K562 (cell line): Measurements from ENCODE around the gene LPAR2. TPM values are rescaled to one million over a fixed set of nuclear protein-coding genes. Genes with fewer than 3 reads are reported as not detected.

Experiments
- E2F3 ChIP-seq: fragments of 250-450 bp; sonication (Bioruptor Pico); IDR thresholded peaks from 2 replicates; pipeline ENCODE4 v1.4.0; 2020; ENCODE audit warnings: mild to moderate bottlenecking
- FOXK2 ChIP-seq, 2 experiments: fragments of 450-650 bp; IDR thresholded peaks in 1 of 2; conservative IDR thresholded peaks in 1 of 2; 2 replicates each; pipeline ENCODE4 v1.6.1; 2016; ENCODE audit warnings: low read depth in 2 of 2, mild to moderate bottlenecking in 1 of 2
- GABPA ChIP-seq: fragments of 200-800 bp; sonication (Bioruptor generic); conservative IDR thresholded peaks from 2 replicates; pipeline ENCODE4 v1.6.1; 2016; ENCODE audit warnings: low read depth, missing genetic modification characterization, missing compliant biosample characterization
- MEF2D ChIP-seq: conservative IDR thresholded peaks from 2 replicates; pipeline ENCODE4 v1.6.1; 2016; ENCODE audit warnings: low read depth, missing genetic modification characterization, missing compliant biosample characterization
- SIN3B ChIP-seq: fragments of 450-650 bp; IDR thresholded peaks from 2 replicates; pipeline ENCODE4 v1.6.1; 2017; ENCODE audit warnings: low read depth, mild to moderate bottlenecking, moderate library complexity
- SMAD4 ChIP-seq: fragments of 250-450 bp; sonication (Bioruptor Pico); conservative IDR thresholded peaks from 2 replicates; pipeline ENCODE4 v1.8.0; 2021; ENCODE audit warnings: inconsistent platforms, mild to moderate bottlenecking, moderate library complexity
- SP1 ChIP-seq: sonication (generic); formaldehyde crosslinking; IDR thresholded peaks from 2 replicates; pipeline ENCODE4 v1.8.1; 2022; ENCODE audit warnings: mild to moderate bottlenecking, missing genetic modification reagents
- polyA plus RNA-seq, 8 experiments: library from polyadenylated mRNA; depleted of rRNA in 4 of 8; stranded (reverse) in 5 of 8; unstranded in 3 of 8; fragments of >200 nt; fragmentation: Nextera tagmentation in 2 of 8; fragmentation: Illumina TruSeq in 1 of 8; extraction: Ambion mirVana in 2 of 8; extraction: Trizol in 1 of 8; gene quantifications; 2 replicates each; pipeline versions ENCODE4 v1.2.1 to v1.2.3, GENCODE V29; 2011 to 2014; ENCODE audit warnings: inconsistent platforms in 1 of 8, missing spikeins in 1 of 8
- total RNA-seq, 7 experiments: library from RNA; depleted of rRNA in 6 of 7; stranded (reverse); fragments of >200 nt in 6 of 7; fragmentation: Illumina TruSeq in 2 of 7; extraction: Trizol in 2 of 7; gene quantifications; 2 replicates each; pipeline versions ENCODE4 v1.2.1 to v1.2.3, GENCODE V29; 2011 to 2021; ENCODE audit warnings: low replicate concordance in 1 of 7
- TF ChIP-seq, protein P1 (sequence below): sonication (generic); formaldehyde crosslinking; IDR thresholded peaks from 2 replicates; pipeline ENCODE4 v1.8.1; 2022; ENCODE audit warnings: missing genetic modification reagents
- TF ChIP-seq, protein P2 (sequence below): fragments of 250-450 bp; sonication (Bioruptor Pico); IDR thresholded peaks from 2 replicates; pipeline ENCODE4 v1.4.0; 2020; ENCODE audit warnings: mild to moderate bottlenecking
- TF ChIP-seq, protein P3 (sequence below): fragments of 250-450 bp; sonication (Bioruptor Pico); IDR thresholded peaks from 2 replicates; pipeline ENCODE4 v1.8.0; 2021; ENCODE audit warnings: borderline replicate concordance, mild to moderate bottlenecking, moderate library complexity; ENCODE audit not compliant: poor library complexity, severe bottlenecking
- TF ChIP-seq, protein P4 (sequence below): fragments of 250-450 bp; sonication (Bioruptor Pico); IDR thresholded peaks from 2 replicates; pipeline ENCODE4 v1.8.0; 2021; ENCODE audit warnings: moderate library complexity, mild to moderate bottlenecking, inconsistent platforms
- TF ChIP-seq, protein P5 (sequence below): sonication (generic); formaldehyde crosslinking; IDR thresholded peaks from 2 replicates; pipeline ENCODE4 v1.8.1; 2023; ENCODE audit warnings: missing genetic modification reagents, mild to moderate bottlenecking, borderline replicate concordance
- TF ChIP-seq, protein P6 (sequence below): sonication (generic); formaldehyde crosslinking; IDR thresholded peaks from 2 replicates; pipeline ENCODE4 v1.8.0; 2022; ENCODE audit warnings: missing genetic modification reagents, mild to moderate bottlenecking, moderate library complexity, borderline replicate concordance

LPAR2 gene
- total and polyA plus RNA-seq, 9 of the 15 experiments (the other 6 are each of a cell fraction or from before 2014, with no cell fraction given): 0.63 to 13.8 (median 4.4) TPM

DNA sequence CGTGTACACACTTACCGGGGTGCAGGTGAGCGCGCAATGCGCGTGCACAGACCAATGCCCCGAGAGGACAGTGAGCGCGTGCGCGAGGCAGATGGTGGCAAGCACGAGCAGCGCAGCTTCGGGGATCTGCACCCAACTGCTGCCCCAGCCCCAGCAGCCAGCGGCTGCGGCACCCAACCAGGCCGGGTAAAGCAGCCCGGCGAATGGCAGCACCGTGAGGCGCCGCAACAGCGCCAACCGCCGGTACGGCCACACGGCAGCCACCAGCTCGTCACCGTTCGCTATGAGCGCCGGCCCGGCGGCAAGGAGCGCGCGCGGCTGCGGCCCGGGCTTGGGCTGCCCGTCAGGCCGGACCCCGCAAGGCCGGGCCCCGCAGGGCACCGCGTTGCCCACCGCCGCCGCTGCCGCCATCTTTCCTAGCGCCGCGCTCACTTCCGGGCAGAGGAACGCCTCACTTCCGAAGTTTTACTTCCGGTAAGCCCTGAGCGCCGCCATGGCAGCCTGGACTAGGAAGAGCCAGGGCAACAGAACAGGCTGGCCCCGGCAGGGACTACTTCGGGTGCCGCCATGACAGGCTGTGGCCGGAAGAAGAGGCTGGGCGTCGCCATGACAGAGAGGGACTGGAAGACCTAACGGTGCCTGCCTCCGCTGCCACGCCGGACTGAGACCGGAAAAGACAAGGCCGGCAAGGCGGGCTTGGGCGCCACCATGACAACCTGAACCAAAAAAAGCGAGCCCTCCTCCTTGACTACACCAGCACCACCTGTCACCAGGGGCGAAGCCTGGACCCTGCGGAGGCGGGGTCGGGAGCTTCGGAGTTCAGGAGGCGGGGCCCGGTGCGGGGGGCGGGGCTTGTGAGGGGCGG, 35.5 kb upstream of the LPAR2 start, which contains the start of gene ATP13A1 (continued):
- TF ChIP-seq, protein P1, sequence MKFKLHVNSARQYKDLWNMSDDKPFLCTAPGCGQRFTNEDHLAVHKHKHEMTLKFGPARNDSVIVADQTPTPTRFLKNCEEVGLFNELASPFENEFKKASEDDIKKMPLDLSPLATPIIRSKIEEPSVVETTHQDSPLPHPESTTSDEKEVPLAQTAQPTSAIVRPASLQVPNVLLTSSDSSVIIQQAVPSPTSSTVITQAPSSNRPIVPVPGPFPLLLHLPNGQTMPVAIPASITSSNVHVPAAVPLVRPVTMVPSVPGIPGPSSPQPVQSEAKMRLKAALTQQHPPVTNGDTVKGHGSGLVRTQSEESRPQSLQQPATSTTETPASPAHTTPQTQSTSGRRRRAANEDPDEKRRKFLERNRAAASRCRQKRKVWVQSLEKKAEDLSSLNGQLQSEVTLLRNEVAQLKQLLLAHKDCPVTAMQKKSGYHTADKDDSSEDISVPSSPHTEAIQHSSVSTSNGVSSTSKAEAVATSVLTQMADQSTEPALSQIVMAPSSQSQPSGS (CRISPR knock-in tag): peak; percentile 16; the same call in 1 of the 2 replicates
- TF ChIP-seq E2F3 (peak; percentile 52; the same call in 1 of the 2 replicates), GABPA (tag) (peak; percentile 99), FOXK2 (conservative IDR thresholded peaks at IDR 0.05 in 1 of 2, IDR thresholded peaks at IDR 0.05 in 1 of 2; ENCODE audit: low read depth in 2 of 2) (peak in 1 of 2 experiments; percentile 36; a peak in 2 of 4 replicates), SMAD4 (CRISPR knock-in tag) (peak; percentile 33), SP1 (CRISPR knock-in tag) (peak; percentile 76), MEF2D (tag) (peak; percentile 66; the same call in 1 of the 2 replicates), SIN3B (peak; percentile 92)
- TF ChIP-seq, protein P2, sequence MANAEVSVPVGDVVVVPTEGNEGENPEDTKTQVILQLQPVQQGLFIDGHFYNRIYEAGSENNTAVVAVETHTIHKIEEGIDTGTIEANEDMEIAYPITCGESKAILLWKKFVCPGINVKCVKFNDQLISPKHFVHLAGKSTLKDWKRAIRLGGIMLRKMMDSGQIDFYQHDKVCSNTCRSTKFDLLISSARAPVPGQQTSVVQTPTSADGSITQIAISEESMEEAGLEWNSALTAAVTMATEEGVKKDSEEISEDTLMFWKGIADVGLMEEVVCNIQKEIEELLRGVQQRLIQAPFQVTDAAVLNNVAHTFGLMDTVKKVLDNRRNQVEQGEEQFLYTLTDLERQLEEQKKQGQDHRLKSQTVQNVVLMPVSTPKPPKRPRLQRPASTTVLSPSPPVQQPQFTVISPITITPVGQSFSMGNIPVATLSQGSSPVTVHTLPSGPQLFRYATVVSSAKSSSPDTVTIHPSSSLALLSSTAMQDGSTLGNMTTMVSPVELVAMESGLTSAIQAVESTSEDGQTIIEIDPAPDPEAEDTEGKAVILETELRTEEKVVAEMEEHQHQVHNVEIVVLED (CRISPR knock-in tag): peak; percentile 66
- TF ChIP-seq, protein P3, sequence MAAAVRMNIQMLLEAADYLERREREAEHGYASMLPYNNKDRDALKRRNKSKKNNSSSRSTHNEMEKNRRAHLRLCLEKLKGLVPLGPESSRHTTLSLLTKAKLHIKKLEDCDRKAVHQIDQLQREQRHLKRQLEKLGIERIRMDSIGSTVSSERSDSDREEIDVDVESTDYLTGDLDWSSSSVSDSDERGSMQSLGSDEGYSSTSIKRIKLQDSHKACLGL (CRISPR knock-in tag): peak; percentile 31
- TF ChIP-seq, protein P4, sequence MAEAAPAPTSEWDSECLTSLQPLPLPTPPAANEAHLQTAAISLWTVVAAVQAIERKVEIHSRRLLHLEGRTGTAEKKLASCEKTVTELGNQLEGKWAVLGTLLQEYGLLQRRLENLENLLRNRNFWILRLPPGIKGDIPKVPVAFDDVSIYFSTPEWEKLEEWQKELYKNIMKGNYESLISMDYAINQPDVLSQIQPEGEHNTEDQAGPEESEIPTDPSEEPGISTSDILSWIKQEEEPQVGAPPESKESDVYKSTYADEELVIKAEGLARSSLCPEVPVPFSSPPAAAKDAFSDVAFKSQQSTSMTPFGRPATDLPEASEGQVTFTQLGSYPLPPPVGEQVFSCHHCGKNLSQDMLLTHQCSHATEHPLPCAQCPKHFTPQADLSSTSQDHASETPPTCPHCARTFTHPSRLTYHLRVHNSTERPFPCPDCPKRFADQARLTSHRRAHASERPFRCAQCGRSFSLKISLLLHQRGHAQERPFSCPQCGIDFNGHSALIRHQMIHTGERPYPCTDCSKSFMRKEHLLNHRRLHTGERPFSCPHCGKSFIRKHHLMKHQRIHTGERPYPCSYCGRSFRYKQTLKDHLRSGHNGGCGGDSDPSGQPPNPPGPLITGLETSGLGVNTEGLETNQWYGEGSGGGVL (CRISPR knock-in tag): no peak
- TF ChIP-seq, protein P5, sequence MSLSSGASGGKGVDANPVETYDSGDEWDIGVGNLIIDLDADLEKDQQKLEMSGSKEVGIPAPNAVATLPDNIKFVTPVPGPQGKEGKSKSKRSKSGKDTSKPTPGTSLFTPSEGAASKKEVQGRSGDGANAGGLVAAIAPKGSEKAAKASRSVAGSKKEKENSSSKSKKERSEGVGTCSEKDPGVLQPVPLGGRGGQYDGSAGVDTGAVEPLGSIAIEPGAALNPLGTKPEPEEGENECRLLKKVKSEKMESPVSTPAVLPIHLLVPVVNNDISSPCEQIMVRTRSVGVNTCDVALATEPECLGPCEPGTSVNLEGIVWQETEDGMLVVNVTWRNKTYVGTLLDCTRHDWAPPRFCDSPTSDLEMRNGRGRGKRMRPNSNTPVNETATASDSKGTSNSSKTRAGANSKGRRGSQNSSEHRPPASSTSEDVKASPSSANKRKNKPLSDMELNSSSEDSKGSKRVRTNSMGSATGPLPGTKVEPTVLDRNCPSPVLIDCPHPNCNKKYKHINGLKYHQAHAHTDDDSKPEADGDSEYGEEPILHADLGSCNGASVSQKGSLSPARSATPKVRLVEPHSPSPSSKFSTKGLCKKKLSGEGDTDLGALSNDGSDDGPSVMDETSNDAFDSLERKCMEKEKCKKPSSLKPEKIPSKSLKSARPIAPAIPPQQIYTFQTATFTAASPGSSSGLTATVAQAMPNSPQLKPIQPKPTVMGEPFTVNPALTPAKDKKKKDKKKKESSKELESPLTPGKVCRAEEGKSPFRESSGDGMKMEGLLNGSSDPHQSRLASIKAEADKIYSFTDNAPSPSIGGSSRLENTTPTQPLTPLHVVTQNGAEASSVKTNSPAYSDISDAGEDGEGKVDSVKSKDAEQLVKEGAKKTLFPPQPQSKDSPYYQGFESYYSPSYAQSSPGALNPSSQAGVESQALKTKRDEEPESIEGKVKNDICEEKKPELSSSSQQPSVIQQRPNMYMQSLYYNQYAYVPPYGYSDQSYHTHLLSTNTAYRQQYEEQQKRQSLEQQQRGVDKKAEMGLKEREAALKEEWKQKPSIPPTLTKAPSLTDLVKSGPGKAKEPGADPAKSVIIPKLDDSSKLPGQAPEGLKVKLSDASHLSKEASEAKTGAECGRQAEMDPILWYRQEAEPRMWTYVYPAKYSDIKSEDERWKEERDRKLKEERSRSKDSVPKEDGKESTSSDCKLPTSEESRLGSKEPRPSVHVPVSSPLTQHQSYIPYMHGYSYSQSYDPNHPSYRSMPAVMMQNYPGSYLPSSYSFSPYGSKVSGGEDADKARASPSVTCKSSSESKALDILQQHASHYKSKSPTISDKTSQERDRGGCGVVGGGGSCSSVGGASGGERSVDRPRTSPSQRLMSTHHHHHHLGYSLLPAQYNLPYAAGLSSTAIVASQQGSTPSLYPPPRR (CRISPR knock-in tag): 0 out of 2 replicates have a peak, but pooled peaks have one; percentile 24
- TF ChIP-seq, protein P6, sequence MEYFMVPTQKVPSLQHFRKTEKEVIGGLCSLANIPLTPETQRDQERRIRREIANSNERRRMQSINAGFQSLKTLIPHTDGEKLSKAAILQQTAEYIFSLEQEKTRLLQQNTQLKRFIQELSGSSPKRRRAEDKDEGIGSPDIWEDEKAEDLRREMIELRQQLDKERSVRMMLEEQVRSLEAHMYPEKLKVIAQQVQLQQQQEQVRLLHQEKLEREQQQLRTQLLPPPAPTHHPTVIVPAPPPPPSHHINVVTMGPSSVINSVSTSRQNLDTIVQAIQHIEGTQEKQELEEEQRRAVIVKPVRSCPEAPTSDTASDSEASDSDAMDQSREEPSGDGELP (CRISPR knock-in tag): peak; percentile 45; the same call in 1 of the 2 replicates
